ENCODE data around the gene FAM234A. TPM values are rescaled to one million over a fixed set of nuclear protein-coding genes. Genes with fewer than 3 reads are reported as not detected.
"Not testable (repeated sequence)": the region's sequence is repeated elsewhere in the genome, so short reads cannot be mapped to it uniquely, and the experiment has no call there.

Gene FAM234A
- total RNA-seq, 1 donor from 2014 or later = 23.2 TPM

DNA sequence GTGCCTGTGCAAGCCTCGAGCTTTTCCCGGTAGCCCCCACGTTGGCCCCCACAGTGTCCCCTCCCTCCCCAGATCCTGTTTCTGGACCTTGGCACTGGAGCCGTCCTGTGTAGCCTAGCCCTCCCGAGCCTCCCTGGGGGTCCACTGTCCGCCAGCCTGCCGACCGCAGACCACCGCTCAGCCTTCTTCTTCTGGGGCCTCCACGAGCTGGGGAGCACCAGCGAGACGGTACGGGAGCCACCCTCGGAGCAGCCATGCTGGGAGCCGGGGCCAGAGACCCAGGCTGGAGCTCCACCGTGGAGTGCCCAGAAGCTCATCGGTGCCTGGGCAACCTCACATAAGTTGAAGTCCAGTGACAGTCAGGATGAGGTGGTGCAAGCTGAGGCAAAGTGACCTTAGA lies 29.3 kb downstream of the FAM234A start:
- intact Hi-C loops (cut with micrococcal nuclease) = no loop called here

- intact Hi-C loops (cut with micrococcal nuclease) = no loop called here
Measured at GRCh38 chr16:264440-264951, 29.9 kb downstream of the FAM234A start.

DNA sequence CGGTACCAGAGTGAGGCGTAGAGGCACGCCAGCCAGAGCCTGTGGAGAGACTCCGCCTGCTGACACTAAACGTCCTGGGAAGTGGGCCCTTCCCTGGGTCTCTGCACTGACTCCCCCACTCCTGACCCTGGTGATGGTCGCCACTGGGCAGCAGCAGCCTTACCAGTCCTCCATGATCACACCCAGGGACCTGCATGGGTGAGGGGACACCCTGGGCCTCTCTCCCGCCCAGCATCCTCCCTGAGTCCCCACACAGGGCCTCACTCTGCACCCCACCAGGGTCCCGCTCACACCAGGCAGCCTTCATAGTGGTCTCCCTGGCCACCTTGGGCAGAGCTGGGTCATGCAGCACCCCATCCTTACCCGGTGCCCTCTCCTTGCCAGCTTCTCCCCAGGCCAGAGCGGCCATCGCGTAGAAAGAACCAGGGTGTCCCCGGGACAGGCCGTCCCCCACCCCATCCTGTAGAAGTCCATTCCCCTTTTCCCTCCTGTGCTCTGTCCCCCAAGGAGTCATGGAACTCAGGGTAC lies 30.4 kb downstream of the FAM234A start:
- intact Hi-C loops (cut with micrococcal nuclease) = no loop called here

GRCh38 chr16:265711-266110 lies 31.1 kb downstream of the FAM234A start:
- intact Hi-C loops (cut with micrococcal nuclease) = no loop called here

GRCh38 chr16:266258-267164 lies 31.9 kb downstream of the FAM234A start:
- intact Hi-C loops (cut with micrococcal nuclease) = no loop called here

- intact Hi-C loops (cut with micrococcal nuclease) = not testable (repeated sequence)
Measured at GRCh38 chr16:267562-267961, 32.9 kb downstream of the FAM234A start.

DNA sequence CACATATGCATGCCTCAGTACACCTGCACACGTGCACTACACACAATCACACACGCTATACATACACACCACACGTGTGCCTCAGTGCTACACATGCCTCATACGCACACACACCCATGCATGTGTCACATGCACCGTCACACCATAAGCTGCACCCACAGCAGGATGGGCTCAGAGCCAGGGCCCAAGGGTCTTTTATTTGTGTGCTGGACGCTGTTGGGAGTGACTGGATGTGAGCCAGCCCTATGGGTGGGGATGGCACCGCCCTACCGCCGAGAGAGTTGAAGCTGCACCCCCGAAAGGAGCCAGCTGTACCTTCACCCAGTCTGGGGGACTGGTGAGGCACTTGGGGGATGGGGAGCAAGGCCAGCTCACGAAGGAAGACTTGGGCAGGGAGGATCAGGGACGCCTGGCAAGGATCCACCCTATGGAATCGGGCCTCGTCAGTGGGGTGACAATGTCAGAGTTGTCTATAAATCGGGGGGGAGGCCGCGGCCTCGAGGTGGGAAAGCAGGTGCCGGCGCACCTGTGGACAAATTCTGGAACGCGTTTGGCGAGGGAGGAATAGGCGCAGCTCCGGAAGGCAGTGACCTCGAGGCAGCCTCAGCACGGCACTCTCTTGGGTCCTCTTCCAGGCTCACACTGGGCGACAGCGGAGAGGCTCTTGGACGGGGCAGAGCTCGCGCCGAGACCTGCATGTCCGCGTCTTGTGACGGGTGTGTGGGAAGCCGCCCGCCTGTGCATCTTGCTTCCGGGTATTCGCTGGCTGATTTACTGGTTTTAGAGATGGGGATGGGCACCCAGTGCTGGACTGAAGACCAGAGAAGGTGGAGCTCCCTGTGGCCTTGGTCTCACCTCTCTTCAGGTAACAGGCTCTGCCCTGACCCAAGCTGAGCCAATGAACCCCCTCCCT lies 33.8 kb downstream of the FAM234A start:
- intact Hi-C loops (cut with micrococcal nuclease) = no loop called here

DNA sequence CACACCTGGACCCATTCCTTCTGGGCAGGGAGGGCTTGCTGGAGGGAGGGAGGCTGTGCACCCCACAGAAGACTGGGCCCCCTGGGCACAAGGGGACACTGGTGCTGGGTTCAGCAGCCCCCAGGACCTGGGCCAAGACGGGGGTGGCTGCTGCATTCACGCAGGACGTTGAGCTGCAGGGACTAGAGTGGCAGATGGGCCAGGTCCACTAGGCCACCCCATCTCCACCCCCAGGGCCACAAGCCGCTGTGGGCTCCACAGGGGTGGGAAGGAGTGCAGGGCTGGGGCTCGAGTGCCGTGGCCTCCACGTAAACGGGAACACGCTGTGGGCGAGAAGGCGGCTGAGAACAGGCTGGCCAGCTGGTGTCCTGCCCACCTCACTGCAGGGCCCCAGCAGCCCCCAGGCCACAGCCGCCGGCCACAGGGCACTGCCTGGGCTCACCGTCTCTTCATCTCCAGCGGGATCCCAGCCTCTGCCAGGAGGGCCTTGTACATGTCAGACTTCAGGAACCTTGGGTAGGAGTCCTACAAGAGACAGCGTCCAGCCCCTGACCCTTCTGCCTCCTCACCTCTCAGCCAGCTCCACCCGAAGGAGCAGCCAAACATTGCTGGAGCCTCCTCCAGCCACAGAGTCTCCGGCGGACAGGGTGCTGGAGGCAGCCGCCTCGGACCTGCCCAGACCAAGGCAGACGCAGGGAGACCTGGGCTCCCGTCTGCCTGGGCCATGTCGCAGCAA lies 34.6 kb downstream of the FAM234A start:
- intact Hi-C loops (cut with micrococcal nuclease) = no loop called here

- intact Hi-C loops (cut with micrococcal nuclease) = no loop called here
Measured at GRCh38 chr16:270381-271255, 36.0 kb downstream of the FAM234A start.

- intact Hi-C loops (cut with micrococcal nuclease) = no loop called here
Measured at GRCh38 chr16:272633-273546, 38.3 kb downstream of the FAM234A start.

GRCh38 chr16:273547-274421 lies 39.2 kb downstream of the FAM234A start:
- intact Hi-C loops (cut with micrococcal nuclease) = no loop called here

DNA sequence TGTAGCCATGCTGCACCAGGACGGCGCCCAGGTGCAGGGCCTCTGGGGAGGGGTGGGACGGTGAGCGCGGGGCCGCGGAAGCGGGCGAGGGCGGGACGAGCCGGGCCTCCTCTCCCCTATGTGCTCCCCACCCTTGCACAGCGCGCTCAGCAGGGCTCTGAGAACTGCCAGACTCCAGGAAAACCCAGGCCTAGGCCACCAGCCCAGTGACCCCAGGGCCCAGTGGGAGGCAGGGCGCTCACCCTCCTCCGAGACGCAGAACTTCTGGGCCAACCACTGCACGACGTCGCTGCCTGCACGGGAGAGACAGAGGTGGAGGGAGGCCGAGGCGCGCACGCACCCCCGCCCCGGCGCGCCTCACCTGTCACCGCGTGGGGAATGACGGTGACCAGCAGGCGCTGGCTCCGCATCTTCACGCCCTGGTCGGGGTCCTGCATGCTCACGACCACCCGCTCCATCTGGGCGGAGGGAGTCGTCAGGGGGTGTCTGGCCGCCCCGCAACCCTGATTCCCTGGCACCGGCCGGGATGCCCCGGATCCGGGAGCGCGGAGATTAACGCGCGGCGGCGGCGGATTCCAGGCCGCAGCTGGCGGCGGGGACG lies 40.5 kb downstream of the FAM234A start:
- intact Hi-C loops (cut with micrococcal nuclease) = no loop called here

- intact Hi-C loops (cut with micrococcal nuclease) = loop anchor here (1.0 kb wide), 1 partner anchor 10 kb away; no protein-coding TSS in a partner anchor
Measured at GRCh38 chr16:275786-276232, 41.2 kb downstream of the FAM234A start, which contains the start of gene RGS11. RGS11 (minus strand) TSS chr16:275944; CDS start chr16:275911, 33 bp downstream.

DNA sequence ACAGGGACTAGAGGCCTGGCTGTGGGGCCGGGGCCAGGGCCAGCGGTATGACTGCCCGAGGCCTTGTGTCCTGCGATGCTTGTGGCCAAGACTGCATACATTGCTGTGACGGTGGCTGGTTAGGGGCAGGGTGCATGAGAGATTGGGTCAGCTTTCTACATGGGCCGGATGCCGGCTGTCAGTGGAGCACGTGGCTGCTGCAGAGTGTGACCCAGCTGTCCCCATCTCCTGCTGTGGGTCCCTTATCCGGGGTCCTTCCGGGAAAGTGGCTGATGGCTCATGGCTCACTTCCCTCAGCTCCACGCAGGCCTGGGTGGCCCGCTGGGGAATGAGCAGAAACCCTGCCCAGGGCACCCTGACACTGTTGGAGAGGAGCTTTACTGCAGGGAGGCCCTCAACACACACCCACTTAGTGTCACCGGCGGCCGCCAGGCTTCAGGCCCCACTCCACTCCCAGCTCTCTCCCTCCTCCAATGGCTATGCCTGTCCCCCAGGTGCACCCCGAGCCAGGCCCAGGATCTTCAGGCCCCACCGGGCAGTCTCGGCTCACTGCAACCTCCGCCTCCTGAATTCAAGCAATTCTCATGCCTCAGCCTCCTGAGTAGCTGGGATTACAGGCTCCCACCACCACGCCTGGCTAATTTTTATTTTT lies 41.9 kb downstream of the FAM234A start:
- intact Hi-C loops (cut with micrococcal nuclease) = loop anchor here (1.0 kb wide), 1 partner anchor 10 kb away; no protein-coding TSS in a partner anchor

DNA sequence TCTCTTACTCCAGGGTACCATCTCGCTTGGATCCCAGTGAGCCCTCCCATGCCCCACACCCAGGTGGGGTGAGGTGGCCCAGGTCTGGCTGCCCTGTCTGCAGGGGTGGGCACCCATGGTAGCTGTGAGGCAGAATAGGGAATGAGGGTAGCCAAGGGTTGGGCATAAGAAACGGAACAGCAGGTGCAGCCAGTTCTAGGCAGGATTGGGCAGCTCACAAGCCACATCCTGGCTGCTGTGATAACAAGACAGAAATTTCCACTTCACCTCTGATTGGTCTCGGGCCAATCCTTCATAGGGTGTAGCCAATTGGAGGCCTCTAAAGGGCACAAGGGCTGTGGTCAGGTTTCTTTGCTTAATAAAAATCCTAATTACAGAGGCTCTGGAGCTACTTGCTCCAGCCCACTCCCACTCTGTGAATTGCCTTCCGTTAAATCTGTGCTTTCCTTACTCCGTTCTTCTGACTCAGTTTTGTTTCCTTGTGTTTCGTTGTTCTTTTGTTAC lies 44.3 kb downstream of the FAM234A start:
- intact Hi-C loops (cut with micrococcal nuclease) = loop anchor here (2.0 kb wide), 2 partner anchors 44 to 74 kb away; partner anchors contain the start of genes AXIN1 and FAM234A

GRCh38 chr16:279531-279930 lies 44.9 kb downstream of the FAM234A start:
- intact Hi-C loops (cut with micrococcal nuclease) = loop anchor here (2.0 kb wide), 2 partner anchors 45 to 73 kb away; partner anchors contain the start of genes AXIN1 and FAM234A

All from T-helper 1 cell treated with Interleukin-12 subunit alpha and Interleukin-12 subunit beta and Interleukin-4 antibody, amounts not matched to agents 30 ng/mL and 1 ng/mL, for 36 hours (primary cell).